Stimulated activated CD8-positive, alpha-beta memory T cell treated with anti-CD3 and anti-CD28 coated beads, Interleukin-12 subunit alpha, Interleukin-12 subunit beta, amount 100 ng/mL, for 1 hour (primary cell): Measurements from ENCODE around the gene CHN2.

Source experiments
- DNase-seq: peaks from one replicate; pipeline ENCODE4 v3.0.0-alpha.2; 2020; ENCODE audit warnings: low read depth

Gene CHN2

GRCh38 chr7:29469976-29470557 is 275.5 kb downstream of the CHN2 start:
- no peak for DNase-seq

GRCh38 chr7:29471444-29472138 is 277.0 kb downstream of the CHN2 start:
- DNase-seq, result no peak

DNA sequence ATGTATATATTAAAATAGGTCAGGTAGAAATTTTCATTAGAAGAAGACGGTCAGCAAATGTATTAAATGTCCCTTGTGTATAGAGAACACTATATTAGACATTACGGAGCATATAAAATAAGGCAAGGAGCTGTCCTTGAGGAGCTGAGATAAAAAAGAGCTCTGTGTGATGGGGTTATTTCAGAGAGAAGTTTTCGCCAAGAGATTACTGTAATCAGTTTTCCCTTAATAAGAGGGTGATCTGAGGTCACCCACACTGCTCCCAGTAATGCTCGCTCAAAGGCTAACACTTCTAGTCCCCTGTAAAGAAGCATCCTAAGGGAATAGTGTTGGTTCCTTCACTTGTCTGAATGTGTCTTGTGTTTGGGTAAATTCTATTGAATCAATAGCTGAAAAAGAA is 282.3 kb downstream of the CHN2 start:
- no peak for DNase-seq

- no peak for DNase-seq
Observed at GRCh38 chr7:29478226-29478625, 283.7 kb downstream of the CHN2 start.

- no peak for DNase-seq
Observed at GRCh38 chr7:29478687-29479240, 284.2 kb downstream of the CHN2 start.

DNA sequence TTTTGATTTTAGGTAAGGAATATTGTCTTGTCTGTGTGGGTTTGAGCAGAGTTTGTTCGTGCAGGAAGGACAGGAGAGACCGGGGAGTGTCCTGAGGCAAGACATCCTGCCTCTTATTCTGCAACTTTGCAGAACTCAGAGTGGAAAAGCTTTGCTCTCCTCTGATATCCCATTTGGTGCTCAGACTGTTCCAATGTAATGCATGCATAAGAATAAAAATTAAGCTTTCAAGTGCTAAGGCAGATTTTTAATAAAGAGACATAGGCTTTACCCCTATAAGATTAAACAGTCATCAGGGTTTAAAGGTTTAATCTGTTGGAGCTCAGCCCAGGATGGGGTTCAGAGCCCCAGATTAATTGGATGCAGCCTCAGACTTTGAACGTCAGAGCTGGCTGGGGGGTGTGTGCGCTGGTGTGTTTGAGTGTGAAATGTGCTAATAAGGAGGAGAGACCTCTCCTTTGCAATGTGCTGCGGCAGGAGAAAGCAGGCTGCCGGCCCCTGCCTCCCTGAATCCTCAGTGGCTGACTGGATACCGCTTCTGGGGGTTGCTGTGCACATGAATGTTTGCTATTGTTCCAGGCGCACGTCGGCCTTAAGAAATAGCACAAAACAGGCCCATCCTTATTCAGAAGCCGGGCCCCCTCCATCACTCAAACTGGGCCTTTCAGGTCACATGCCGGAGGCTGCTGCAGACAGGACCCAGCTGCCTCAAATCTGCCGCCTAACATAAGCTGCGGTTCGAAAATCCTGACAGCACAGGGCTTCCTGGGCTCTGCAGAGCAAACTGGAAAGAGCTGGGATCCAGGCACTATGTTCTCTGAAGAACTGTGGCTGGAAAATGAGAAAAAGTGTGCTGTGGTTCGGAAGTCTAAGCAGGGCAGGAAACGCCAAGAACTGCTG is 285.0 kb downstream of the CHN2 start:
- no peak for DNase-seq

DNA sequence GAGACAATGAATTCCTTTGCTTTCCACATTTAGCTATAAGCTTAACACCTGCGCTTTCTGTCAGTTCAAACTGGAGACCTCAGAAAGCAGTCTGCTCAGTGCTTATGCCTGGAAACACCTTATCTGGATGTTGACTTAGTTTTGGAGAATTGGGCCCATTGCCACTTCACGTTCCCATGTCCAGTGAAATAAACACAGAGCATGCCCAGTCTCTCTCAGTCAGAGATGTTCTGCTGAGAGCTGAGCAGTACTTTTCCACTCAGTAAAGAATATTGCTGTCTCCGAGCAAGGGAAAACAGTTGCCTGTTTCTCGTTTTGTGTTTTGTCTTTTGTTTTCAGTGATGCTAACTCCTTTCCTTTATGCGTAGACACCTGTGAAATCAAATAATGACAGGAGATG is 285.9 kb downstream of the CHN2 start:
- no peak for DNase-seq

- no peak for DNase-seq
Observed at GRCh38 chr7:29480934-29481651, 286.5 kb downstream of the CHN2 start.

DNA sequence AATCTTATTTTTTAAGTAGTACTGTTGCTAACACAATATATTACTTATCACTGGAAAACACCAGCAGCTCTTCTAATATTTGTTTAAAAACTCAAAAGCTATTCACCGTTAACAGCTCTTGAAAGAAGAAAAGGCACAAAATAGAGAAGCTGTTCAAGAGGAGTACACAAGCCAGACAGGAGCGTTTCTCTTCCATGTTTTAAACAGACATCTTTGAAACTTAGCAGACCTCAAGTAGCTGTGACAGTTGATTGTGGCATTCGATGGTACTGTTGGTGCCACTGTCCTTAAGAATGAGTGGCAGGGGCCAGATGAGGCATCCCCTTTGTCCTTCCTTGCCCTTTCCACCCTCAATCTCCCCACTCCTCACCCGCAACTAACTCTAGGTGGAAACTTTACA is 287.5 kb downstream of the CHN2 start:
- no peak for DNase-seq

DNA sequence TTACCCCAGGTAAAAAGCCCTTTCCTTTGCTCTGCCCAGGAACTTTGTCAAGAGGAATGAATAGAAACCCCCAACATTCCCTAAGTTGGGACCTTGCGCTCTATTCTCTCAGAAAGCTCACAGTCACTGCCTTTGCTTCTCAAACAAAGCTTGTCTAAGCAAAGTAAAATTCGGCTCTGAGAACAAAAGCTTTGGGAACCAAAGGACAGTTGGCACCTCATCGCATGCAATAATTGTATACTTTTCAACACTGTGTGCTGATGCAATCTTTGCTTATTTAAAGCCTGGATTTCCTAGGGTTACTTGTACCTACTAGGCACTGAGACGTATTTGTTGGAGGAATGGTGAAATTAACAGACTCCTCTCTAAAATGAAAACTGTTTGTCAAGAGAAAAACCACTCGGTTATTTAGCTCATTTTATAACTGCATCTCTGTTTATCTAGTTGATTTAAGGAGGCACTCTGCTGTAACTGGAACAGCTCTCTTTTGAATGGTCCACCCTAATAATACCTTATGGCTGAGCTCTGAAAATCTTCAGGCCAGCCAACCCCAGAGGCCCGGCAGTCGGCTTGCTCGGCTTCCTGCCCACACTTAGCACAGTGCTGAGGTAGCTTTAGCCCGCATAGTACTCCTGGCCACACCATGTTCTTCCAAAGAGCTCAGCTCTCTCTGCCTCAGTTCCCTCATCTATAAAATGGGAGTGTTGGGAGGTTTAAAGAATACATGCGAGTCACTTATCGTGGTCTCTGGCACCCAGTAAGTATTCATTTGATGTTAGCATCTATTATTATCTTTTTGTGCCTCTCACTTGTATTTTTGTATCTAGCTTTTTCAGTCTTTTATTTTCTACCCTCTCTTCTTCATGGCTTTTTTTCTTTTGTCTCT is 288.9 kb downstream of the CHN2 start:
- DNase-seq, result no peak

DNA sequence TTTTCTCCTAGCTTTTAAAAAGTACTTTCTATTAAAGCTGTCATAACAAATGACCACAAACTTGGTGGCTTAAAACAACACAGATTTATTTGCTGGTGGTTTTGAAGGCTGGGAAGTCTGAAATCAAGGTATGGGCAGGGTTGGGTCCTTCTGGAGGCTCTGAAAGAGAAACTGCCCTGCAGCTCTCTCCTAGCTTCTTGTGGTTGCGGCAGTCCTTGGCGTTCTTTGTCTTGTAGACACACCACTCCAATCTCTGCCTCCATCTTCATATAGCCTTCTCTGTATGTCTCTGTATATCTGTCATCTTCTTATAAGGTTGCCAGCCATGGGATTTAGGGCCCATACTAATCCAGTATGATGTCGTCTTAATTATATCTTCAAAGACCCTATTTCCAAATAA is 289.7 kb downstream of the CHN2 start:
- no peak for DNase-seq

DNA sequence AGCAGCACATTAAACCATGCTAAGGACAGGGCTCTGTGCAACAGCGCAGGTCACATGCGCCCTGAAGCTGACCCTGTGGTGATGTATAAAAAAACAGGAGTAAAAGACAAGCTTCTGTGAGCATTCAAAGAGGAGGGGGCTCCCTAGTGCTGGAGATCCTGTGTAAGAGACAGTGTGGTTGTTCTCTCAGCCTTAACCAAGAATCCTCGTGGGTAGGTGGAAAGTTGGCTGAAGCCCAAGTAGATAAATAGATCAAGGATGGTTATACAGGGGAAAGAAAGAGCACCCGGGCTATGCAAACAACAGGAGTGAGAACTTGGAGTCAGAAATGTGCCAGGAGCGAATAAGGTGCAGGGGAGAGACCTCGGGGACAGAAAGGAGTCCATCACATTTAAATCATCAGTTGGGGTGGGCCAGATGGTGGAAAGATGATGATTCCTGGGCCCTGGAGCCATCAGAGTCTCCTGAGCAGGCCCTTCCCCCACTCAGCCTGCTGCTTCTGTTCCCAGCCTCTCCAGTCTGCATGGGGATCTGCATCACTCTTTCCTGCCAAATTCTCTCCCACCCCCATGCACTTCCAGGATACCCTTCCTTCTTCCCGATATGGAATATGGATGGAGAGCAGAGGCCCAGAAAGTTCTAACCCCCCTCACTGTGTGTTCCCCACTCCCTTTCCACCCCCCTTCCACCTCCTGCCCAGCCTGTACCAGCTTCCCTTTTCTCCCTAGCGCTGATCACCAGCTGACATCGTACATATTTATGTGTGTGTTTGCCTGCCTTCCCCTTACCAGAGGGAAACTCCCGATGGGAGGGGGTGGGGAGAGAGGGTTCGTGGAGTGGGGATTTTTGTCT is 291.0 kb downstream of the CHN2 start:
- DNase-seq, result no peak

GRCh38 chr7:29486191-29486700 is 291.7 kb downstream of the CHN2 start:
- no peak for DNase-seq

DNA sequence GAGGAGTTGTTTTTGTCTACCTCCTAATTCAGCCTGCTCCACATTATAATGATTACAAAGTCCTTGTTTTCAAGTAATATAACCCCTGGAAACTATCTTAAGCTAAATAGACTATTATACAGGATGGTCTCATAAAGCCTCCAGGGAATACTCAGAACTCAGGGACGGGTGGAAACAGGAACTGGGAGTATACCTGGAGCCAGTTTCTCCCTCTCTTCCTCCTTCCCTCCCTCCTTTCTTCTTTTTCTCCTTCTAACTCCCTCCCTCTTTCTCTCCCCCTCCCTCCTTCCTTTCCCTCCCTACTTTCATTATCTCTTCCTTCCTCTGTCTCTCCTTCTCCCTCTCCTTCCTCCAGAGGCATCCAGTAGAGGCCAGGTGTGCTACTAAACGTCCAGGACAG is 292.8 kb downstream of the CHN2 start:
- DNase-seq, result no peak

- no peak for DNase-seq
Observed at GRCh38 chr7:29488203-29488970, 293.8 kb downstream of the CHN2 start.

DNA sequence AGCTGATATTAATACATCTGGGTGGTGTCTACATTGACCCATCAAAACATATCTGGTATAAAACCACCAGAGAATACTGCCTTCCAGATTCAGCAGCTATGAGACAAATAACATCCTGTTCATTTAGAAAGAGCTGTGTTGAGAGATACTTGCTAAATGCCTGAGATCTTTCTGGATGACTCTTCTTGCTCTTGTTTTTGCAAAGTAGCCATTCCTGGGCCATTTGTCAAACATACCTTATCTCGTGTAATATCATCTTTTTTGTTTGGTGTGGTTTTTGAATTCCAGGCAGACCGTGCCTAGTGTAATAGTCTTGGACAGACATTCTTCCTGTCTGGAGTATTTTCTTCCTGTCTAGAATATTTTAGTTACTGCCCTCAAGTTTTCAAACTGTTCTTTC is 294.4 kb downstream of the CHN2 start:
- no peak for DNase-seq

DNA sequence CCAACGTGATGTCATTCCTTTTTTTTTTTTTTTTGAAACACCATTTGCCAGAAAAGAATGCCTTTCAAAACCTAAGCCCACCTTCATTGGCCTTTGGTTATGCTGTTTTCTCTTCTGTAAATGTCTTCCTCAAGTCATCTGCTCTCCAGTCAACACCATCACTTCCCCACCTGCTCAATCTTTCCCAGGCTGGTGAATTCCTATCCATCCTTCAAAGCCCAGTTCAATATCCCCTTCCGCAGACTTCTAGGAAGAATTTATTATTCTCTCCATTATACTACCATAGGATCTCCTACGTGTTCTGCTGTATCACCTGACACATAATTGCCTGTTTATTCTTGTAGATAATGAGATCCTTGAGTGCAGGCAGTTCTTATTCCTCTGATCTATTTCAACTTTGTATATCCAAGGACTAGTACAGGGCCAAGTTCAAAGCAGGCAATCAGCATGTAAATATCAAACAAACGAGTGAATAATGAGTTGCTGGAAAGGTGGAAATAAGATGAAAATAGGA is 295.6 kb downstream of the CHN2 start:
- DNase-seq, result no peak

DNA sequence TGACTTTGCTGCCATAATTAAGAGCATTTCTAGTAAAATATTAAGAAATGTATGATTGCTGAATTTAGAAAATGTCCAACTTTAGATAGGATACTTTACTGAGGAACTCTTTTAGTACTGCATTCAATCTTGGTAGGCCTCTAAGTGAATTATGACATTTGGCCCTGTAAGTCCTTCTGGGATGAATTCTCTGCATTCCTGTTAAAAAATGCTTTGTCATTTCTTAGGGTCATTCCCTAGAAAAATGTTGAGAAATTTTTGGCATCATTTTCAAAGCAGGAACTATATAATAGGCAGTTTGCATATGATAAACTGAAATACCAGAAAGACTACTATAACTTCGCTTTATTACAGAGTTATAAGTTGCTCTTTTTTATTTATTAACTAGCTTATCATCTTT is 299.8 kb downstream of the CHN2 start:
- DNase-seq, result no peak

- no peak for DNase-seq
Observed at GRCh38 chr7:29495653-29496052, 301.1 kb downstream of the CHN2 start.
